Sigmoid colon (tissue), 7 donors: ENCODE data around the gene BLNK. TPM values are rescaled to one million over a fixed set of nuclear protein-coding genes. Genes with fewer than 3 reads are reported as not detected.

Source experiments
- DNase-seq: peaks from one replicate; pipeline ENCODE4 v3.0.0-alpha.2; 2019
- H3K27ac ChIP-seq, 4 donors: fragments of 200-600 bp; sonication (generic); one replicate each; pipeline ENCODE4 v1.5.1; 2016 to 2019; ENCODE audit warnings: mild to moderate bottlenecking in 1 of 4
- H3K27me3 ChIP-seq, 3 donors: fragments of 200-600 bp; sonication (generic); one replicate each; pipeline ENCODE4 v1.5.1; 2019; ENCODE audit warnings: mild to moderate bottlenecking in 1 of 3
- H3K36me3 ChIP-seq, 4 donors: fragments of 200-600 bp; sonication (generic); one replicate each; pipeline ENCODE4 v1.5.1; 2016 to 2019
- H3K4me1 ChIP-seq, 4 donors: fragments of 200-600 bp; sonication (generic); one replicate each; pipeline ENCODE4 v1.5.1; 2017 to 2019
- H3K4me3 ChIP-seq, 4 donors: fragments of 200-600 bp; sonication (generic); one replicate each; pipeline ENCODE4 v1.5.1; 2017 to 2019; ENCODE audit warnings: mild to moderate bottlenecking in 2 of 4, moderate library complexity in 1 of 4
- H3K9me3 ChIP-seq, 4 donors: fragments of 200-600 bp in 3 of 4; sonication (generic) in 3 of 4; one replicate each; pipeline versions ENCODE4 v1.5.1 to v1.6.1; 2013 to 2019
- EP300 ChIP-seq, 4 donors: sonication (generic); formaldehyde crosslinking; IDR thresholded peaks; one replicate each; pipeline ENCODE4 v1.6.1; 2017; ENCODE audit warnings: antibody characterized with exemption in 4 of 4
- POLR2A ChIP-seq, 2 donors: fragments of 450-650 bp; IDR thresholded peaks; one replicate each; pipeline ENCODE4 v1.6.1; 2016; ENCODE audit warnings: antibody characterized with exemption in 2 of 2, mild to moderate bottlenecking in 2 of 2, moderate library complexity in 2 of 2
- POLR2AphosphoS5 ChIP-seq, 4 donors: sonication (generic); formaldehyde crosslinking; IDR thresholded peaks; one replicate each; pipeline ENCODE4 v1.6.1; 2017; ENCODE audit warnings: antibody characterized with exemption in 4 of 4
- WGBS, 2 donors: extraction: QIAGEN DNeasy Blood & Tissue Kit; methylation state at CpG; one replicate each; pipeline ENCODE4 v1.1.7; 2013; 5-methylcytosine and 5-hydroxymethylcytosine counted together
- intact Hi-C: fragments of 100-400 bp; cut with DNase I; formaldehyde crosslinking; loops from one replicate; pipeline ENCODE4 v1.15.1; 2023
- polyA plus RNA-seq, 3 donors: library from polyadenylated mRNA; stranded (reverse); fragments of 200-250 nt; gene quantifications; one replicate each; pipeline ENCODE4 v1.2.3, GENCODE V29; 2013
- total RNA-seq, 4 donors: library from RNA; depleted of rRNA; stranded (reverse); fragments of >200 nt; gene quantifications; one replicate each; pipeline ENCODE4 v1.1.0, GENCODE V29; 2016
- TF ChIP-seq, protein P1 (sequence below), 4 experiments: fragments of 450-650 bp in 3 of 4; fragments of 200-600 bp in 1 of 4; IDR thresholded peaks; one replicate each; pipeline ENCODE4 v1.5.1; 2016 to 2019; ENCODE audit warnings: antibody characterized with exemption in 4 of 4, mild to moderate bottlenecking in 3 of 4, moderate library complexity in 2 of 4
- donor health status: healthy with polysubstance abuse.
- donor health status: Bipolar disorder and iron deficiency.
- donor health status: healthy.

The BLNK gene
- total and polyA plus RNA-seq, 7 donors: 0.99 to 24.0 (median 2.2) TPM

DNA sequence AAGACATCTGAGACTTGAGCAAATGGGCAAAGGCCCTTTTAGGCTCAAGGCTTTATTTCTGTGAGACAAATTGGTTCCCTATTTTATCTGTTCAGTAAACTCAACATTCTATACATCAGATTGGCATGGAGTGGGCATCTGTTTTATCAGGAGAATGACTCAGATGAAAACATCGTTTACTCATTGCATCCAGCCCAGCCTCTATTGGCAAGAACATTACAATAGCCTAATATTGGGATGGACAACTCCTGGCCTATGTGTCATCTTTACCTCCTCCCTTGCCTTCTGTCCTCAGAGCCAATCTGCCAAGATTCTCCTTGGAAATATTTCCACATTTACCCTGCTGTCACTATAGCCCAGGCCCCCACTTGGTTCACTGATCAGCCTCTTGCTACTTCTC, 5.5 kb upstream of the BLNK start:
- 42 to 77% methylated on average over 1 of the region's 1 CpG for WGBS, 2 donors
- no peaks in the 10 kb centered on the region for H3K27me3 ChIP-seq
- peaks cover 0 to 11% (median under 1%) of the 10 kb centered on the region in 4 donors for H3K4me1 ChIP-seq
- TF ChIP-seq POLR2A (IDR thresholded peaks at IDR 0.05) (no peak), POLR2AphosphoS5 (IDR thresholded peaks at IDR 0.05) (no peak), EP300 (IDR thresholded peaks at IDR 0.05) (no peak)
- TF ChIP-seq, protein P1, sequence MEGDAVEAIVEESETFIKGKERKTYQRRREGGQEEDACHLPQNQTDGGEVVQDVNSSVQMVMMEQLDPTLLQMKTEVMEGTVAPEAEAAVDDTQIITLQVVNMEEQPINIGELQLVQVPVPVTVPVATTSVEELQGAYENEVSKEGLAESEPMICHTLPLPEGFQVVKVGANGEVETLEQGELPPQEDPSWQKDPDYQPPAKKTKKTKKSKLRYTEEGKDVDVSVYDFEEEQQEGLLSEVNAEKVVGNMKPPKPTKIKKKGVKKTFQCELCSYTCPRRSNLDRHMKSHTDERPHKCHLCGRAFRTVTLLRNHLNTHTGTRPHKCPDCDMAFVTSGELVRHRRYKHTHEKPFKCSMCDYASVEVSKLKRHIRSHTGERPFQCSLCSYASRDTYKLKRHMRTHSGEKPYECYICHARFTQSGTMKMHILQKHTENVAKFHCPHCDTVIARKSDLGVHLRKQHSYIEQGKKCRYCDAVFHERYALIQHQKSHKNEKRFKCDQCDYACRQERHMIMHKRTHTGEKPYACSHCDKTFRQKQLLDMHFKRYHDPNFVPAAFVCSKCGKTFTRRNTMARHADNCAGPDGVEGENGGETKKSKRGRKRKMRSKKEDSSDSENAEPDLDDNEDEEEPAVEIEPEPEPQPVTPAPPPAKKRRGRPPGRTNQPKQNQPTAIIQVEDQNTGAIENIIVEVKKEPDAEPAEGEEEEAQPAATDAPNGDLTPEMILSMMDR (IDR thresholded peaks at IDR 0.05): no peak
- no peak for DNase-seq
- H3K36me3 ChIP-seq: no peaks in the 10 kb centered on the region
- intact Hi-C loops: no loop called here
- no peaks in the 10 kb centered on the region for H3K9me3 ChIP-seq
- H3K4me3 ChIP-seq: no peak overlapping the region
- no peak overlapping the region for H3K27ac ChIP-seq

DNA sequence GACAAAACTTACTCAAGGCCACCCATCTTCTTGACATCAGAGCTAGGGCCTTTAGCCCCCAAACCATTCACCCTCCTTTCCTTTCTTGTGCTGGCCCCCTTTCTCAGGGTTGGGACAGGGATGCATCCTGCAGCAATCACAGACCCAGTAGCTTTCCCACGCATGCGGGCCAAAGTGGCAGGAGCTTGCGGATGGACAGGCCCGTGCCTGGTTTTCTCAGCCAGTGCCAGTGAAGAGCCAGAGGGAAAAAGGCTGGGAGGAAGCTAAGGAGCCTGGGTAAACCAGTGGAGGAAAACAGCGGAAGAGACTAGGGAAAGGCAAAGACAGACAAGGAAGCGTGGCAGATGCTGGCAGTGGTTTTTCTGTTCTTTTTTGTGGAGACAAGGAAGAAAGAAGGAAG, 5.1 kb upstream of the BLNK start:
- no peak overlapping the region for H3K4me3 ChIP-seq

DNA sequence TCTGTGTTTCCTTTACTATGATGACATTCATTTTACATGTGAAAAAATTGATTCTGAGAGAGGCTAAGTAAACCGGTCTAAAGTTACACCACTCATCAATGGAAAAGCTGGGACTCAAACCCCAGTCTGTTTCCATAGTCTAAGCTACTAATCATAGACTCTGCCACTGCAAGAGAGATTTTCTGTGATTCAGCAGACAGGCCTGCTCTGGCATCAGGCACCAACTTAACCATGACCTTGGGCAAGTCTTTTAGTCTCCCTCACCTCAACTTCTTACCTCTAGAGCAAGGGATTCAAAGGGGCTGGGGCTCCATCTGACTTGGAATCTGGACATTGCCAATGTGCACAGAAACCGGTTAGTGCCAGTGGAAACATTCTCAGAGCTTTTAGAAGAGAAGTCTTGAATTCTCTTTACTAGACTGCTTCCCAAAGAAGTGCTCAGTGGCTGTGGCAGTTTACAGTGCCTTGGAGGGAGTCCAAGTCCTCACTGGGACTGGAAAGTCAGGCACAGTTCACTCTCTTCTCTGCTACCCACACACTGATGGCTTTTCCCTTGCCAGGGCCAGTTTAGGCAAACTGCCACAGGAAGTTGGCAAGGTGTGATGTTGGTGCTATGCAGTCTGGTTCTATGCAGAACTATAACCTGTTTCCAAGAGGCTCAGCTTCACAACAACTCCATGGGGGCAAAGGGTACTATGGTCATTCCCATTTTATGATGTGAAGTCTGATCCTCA, 4.5 kb upstream of the BLNK start:
- Histone ChIP-seq H3K4me3 (no peak overlapping the region), H3K9me3 (no peaks in the 10 kb centered on the region), H3K4me1 (peaks cover 0 to 20% (median 9%) of the 10 kb centered on the region in 4 donors), H3K36me3 (no peaks in the 10 kb centered on the region), H3K27ac (peak overlapping the region in 1 of 4 donors; percentile 16), H3K27me3 (no peaks in the 10 kb centered on the region)
- intact Hi-C loops: no loop called here
- no peak for DNase-seq
- 56 to 81% methylated on average over 2 of the region's 2 CpGs for WGBS, 2 donors
- TF ChIP-seq EP300 (IDR thresholded peaks at IDR 0.05): no peak
- no peak for TF ChIP-seq POLR2AphosphoS5 (IDR thresholded peaks at IDR 0.05)
- TF ChIP-seq, protein P1 (IDR thresholded peaks at IDR 0.05): no peak

More for the DNA sequence above, 5.1 kb upstream of the BLNK start:
- 87 to 95% methylated on average over 6 of the region's 6 CpGs for WGBS, 2 donors
- Histone ChIP-seq H3K27me3 (no peaks in the 10 kb centered on the region), H3K4me1 (peaks cover 0 to 15% (median 3%) of the 10 kb centered on the region in 4 donors), H3K27ac (no peak overlapping the region), H3K36me3 (no peaks in the 10 kb centered on the region), H3K9me3 (no peaks in the 10 kb centered on the region)
- intact Hi-C loops: no loop called here
- DNase-seq: no peak
- TF ChIP-seq POLR2A (IDR thresholded peaks at IDR 0.05) (no peak), EP300 (IDR thresholded peaks at IDR 0.05) (no peak), POLR2AphosphoS5 (IDR thresholded peaks at IDR 0.05) (no peak)
- TF ChIP-seq, protein P1 (IDR thresholded peaks at IDR 0.05): no peak

DNA sequence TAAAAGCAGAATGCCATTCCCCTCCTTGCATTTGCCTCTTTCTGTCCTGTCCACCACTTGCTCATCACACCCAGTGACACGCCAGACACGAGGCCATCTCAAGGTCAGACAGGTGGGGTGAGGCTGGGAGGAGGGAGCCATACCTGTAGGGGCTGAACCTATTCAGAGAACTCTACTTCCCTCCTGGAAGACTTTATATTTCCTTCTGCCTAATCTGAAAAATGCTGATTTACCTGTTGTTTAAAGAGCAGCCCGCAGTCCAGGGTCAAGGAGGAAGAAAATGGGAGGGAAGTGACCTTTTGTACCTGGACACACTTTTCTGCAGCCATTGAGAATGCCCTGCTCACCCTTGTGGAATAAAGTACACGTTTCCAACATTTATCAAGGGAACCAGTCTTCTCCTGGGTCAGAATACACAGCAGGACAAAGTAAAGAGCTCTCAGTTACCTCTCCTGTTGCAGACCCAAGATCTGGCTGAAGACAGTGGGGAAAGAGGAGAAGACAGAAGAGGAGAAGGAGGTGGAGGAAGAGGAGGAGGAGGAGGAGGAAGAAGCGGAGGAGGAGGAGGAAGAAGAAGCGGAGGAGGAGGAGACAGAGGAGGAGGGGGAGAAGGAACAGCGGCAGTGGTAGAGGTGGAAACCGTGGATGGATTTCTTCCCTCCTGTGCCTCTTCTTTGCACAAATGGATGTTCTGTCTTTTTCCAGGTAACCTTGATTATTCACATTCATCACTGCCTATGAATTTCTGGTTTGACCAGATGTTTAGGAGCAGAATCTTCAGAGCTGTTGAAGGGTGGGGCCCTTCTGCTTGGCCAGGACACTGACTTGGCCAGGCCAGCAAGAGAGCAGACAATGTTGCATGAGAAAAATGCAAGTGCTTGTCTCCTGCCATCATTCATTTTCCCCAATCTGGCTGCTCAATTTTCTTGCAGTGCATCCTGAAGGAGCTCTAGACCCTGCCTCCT, 1.2 kb upstream of the BLNK start:
- intact Hi-C loops: no loop called here
- H3K4me3 ChIP-seq: no peak overlapping the region
- H3K4me1 ChIP-seq: peaks cover 0 to 23% (median 10%) of the 10 kb centered on the region in 4 donors
- no peaks in the 10 kb centered on the region for H3K36me3 ChIP-seq
- H3K9me3 ChIP-seq: no peaks in the 10 kb centered on the region
- TF ChIP-seq, protein P1 (IDR thresholded peaks at IDR 0.05): no peak
- TF ChIP-seq POLR2AphosphoS5 (IDR thresholded peaks at IDR 0.05) (no peak), POLR2A (IDR thresholded peaks at IDR 0.05) (no peak), EP300 (IDR thresholded peaks at IDR 0.05) (no peak)
- no peak for DNase-seq
- H3K27me3 ChIP-seq: no peaks in the 10 kb centered on the region
- peak overlapping the region in 3 of 4 donors; percentile 5 to 42 (median 39) for H3K27ac ChIP-seq
- 53 to 57% methylated on average over 8 of the region's 8 CpGs for WGBS, 2 donors
